GM12874 (cell line): ENCODE results near the gene MAP3K5.
A peak's percentile ranks its signal among the peaks of the same experiment; 100 is the strongest.

Experiments
- TF ChIP-seq, protein P1 (sequence below): IDR thresholded peaks from 2 replicates; pipeline ENCODE4 v1.5.1; 2011; ENCODE audit warnings: low read depth, mild to moderate bottlenecking, control low read depth, low read length, moderate library complexity; ENCODE audit not compliant: insufficient read depth

MAP3K5 gene

DNA sequence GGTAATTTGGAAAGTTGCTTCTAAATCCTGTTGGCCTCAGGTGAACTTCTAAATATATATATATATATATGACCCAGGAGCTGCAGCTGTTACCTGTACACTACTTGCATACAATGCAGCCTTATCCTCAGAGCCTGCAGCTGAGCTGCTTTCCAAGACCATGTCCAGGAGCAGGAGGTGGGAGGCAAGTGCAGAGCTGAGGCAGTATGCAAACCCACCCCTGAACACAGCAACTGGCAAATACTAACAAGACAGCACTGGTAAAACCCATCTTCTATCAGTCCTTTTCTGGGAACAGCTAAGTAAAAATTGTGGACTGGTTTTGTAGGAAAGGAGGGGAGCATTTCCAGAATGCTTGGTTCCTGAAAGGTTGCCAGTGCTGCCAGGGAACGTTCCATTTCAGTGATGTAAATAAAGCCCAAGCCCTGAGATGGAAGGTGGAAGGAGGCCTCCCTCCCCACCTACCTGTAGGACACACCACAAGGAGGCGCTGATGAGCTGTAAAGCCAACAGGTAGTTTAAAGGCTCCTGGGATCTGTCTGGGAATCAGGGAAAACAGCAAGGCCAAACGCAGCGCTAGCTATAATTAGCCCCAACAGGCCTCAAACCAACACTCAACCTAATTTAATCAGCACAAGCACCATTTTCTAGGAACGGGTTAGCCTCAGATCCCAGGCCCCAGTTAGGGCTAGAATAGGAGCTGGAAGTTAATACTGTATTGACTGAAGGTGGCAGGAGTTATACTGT lies 148.3 kb downstream of the MAP3K5 start:
- TF ChIP-seq, protein P1, sequence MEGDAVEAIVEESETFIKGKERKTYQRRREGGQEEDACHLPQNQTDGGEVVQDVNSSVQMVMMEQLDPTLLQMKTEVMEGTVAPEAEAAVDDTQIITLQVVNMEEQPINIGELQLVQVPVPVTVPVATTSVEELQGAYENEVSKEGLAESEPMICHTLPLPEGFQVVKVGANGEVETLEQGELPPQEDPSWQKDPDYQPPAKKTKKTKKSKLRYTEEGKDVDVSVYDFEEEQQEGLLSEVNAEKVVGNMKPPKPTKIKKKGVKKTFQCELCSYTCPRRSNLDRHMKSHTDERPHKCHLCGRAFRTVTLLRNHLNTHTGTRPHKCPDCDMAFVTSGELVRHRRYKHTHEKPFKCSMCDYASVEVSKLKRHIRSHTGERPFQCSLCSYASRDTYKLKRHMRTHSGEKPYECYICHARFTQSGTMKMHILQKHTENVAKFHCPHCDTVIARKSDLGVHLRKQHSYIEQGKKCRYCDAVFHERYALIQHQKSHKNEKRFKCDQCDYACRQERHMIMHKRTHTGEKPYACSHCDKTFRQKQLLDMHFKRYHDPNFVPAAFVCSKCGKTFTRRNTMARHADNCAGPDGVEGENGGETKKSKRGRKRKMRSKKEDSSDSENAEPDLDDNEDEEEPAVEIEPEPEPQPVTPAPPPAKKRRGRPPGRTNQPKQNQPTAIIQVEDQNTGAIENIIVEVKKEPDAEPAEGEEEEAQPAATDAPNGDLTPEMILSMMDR, result peak; percentile 84

DNA sequence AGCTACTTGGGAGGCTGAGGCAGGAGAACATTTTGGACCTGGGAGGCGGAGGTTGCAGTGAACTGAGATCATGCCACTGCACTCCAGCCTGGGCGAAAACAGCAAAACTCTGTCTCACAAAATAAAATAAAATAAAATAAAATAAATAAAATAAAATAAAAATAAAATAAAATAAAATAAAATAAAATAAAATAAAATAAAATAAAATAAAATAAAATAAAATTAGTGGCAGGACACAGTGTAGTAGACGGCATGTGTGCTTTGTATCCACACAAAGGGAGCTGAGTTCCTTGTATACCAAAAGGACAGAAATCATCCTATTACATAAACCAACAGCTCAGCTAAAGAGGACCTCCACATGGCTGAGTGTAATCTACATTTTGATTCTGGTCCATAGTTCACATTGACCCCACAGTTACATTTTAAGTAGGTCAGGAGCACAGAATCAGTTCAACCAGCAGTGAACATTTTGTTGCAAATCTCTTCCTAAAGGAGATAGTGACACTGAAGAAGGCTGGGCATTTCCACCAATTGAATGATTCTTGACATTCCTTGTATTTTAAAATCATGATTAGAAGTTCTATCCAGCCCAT lies 150.3 kb downstream of the MAP3K5 start:
- TF ChIP-seq, protein P1, result no peak

DNA sequence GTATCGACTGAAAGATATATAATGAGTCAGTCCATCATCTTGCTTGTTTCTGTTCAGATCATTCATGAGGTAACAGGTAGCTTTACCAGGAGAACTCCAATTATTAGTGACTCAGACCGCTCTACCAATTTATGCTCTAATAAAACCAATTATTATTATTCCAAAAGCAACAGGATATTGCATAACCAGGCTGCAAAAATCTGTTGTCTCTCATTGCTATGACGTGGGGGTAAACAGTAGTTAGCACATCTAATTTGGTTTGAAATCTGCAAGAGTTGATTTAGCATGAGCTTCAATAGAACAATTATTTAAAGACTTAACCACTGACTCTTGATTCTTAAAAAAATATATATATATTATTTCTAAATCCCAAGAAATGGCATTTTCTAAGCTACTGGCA lies 151.1 kb downstream of the MAP3K5 start:
- TF ChIP-seq, protein P1, result no peak

DNA sequence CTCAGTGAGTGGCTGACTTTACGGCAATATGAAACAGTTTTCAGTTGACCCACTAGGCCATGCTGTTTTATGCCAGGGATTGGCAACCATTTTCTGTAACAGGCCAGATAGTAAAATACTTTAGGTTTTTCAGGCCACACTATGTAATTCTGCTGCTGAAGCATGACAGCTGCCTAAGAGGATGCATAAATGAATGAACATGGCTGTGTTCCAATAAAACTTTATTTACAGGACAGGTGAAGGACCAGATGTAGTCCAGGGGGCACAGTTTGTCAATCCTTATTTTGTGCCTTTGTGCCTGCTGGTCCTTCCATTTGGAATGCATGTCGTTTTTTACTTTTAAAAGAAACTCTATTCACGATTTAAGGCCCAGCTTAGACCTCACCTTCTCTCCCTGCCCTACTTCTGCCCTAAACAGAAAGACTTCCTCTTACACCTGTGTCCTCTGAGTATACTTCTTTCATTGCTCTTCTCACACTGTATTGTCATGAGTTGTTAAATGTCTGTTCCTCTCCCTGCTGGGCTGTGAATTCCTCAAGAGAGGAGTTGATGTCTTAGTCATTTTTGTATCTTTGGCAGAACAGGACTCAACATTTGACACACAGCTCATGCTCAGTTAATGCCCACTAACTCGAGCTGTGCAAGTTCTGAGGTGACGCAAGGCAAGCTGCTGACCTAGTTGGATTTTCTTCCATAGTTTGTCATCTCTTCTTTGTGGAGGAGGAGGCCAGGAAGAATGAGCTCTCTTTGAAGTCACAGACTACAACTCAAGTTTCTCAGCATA lies 152.0 kb downstream of the MAP3K5 start:
- TF ChIP-seq, protein P1, result no peak

DNA sequence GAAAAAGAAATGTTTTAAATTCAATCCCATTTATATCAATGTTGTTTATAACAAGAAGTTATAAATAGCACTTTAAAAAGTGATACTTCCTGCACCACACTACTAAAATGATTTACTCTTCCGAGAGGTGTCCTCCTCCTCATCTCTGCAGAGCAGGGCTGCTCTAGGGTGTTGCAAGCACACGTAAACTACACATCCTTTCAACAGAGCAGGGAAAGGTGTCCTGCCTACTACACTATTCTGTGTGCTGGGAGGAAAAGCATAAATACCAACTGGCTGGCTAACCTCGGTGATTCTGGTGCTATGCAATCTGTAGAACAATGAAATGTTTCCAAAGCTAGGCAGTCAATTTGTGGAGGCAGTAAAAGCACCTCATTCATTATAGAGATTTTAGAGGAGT lies 152.6 kb downstream of the MAP3K5 start:
- TF ChIP-seq, protein P1, result no peak

DNA sequence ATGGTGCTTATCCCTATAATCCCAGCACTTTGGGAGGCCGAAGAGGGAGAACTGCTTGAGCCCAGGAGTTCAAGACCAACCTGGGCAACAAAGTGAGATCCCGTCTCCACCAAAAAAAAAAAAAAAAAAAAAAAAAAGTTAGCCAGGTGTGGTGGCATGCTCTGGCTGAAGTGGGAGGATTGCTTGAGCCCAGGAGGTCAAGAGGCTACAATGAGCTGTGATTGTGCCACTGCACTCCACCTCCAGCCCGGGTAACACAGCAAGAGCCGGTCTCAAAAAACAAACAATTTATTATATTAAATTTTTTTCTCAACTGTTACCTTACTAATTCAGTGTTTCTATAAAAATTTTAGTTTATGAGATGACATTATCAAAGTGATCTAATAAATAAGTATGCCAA lies 156.7 kb downstream of the MAP3K5 start:
- TF ChIP-seq, protein P1, result no peak

DNA sequence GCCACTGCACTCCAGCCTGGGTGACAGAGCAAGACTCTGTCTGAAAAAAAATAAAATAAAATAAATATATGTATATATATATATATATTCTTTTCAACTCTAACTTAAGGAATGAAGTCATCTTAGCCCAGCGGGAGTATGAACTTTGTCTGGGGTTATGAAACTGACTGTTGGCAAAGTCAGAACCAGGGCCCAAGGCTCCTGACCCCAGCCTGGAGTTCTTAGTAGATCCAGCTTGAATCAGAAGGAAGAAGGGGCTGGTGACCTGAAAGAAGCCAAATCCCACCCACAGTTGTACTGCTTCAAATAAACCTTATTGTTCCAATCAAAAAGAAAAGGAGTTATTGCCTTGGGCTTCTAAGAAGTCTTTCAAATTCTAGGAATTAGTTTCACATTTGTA lies 158.9 kb downstream of the MAP3K5 start:
- TF ChIP-seq, protein P1, result no peak
